GM12892 (cell line): ENCODE results near the gene HPCA.
A peak's percentile ranks its signal among the peaks of the same experiment; 100 is the strongest.

Experiments
- DNase-seq: peaks from one replicate; pipeline ENCODE4 v3.0.0; 2011; ENCODE audit not compliant: insufficient read length
- FAIRE-seq: peaks from 2 replicates; lab custom pipeline; 2011; peaks lifted over from hg19 to GRCh38; lab: Jason Lieb, UNC
- POLR2A ChIP-seq: IDR thresholded peaks from 2 replicates; pipeline ENCODE4 v1.6.1; 2011; ENCODE audit warnings: low read depth, low read length, control low read depth
- POLR2AphosphoS5 ChIP-seq: IDR thresholded peaks from 2 replicates; pipeline ENCODE4 v1.6.1; 2011; ENCODE audit warnings: low read depth, low read length, control low read depth
- TAF1 ChIP-seq: IDR thresholded peaks from 2 replicates; pipeline ENCODE4 v1.6.1; 2011; ENCODE audit warnings: low read depth, mild to moderate bottlenecking, control low read depth, low read length, borderline replicate concordance

HPCA gene

DNA sequence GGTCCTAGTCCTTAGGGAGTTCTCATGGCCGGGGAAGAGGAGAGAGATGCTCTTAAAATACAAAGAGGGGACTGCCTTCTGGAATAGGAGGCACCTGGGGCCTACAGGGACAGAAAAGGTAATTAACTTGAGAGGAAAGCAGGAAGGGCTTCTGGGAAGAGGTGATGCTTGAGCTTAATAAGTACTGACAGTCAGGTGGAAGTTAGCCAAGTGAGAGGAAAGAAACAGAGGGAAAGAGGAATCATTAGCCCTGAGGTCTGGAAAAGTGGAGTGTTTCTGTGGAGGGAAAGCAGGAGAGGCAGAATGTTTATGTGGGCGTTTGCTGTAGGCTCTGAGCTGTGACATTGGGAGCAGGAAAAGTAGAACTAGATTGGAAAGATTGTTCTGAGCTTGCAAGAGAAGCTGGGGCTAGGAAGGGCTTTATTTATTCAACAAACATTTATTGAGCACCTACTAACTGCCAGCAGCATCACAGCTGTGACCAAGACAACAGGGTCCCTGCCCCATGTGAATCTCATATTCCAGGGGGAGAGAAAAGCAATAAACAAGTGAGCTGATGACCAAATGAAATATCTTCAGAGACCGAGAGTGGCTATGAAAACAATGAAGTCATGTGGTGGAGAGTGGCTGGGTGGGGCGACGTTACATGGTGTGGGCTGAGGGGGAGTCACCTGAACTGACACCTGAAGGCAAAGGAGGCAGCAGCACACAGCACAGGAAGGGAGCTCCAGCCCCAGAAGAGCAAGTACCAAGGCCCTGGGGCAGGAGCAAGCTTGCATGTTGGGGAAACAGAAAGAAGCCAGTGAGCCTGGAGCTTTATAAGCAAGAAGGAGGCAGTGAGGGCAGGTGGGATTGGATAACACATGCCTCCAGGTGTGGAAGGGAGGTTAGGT lies 11.2 kb upstream of the HPCA start:
- TF ChIP-seq POLR2AphosphoS5 (no peak), POLR2A (no peak), TAF1 (no peak)
- FAIRE-seq (no peak), DNase-seq (no peak)

DNA sequence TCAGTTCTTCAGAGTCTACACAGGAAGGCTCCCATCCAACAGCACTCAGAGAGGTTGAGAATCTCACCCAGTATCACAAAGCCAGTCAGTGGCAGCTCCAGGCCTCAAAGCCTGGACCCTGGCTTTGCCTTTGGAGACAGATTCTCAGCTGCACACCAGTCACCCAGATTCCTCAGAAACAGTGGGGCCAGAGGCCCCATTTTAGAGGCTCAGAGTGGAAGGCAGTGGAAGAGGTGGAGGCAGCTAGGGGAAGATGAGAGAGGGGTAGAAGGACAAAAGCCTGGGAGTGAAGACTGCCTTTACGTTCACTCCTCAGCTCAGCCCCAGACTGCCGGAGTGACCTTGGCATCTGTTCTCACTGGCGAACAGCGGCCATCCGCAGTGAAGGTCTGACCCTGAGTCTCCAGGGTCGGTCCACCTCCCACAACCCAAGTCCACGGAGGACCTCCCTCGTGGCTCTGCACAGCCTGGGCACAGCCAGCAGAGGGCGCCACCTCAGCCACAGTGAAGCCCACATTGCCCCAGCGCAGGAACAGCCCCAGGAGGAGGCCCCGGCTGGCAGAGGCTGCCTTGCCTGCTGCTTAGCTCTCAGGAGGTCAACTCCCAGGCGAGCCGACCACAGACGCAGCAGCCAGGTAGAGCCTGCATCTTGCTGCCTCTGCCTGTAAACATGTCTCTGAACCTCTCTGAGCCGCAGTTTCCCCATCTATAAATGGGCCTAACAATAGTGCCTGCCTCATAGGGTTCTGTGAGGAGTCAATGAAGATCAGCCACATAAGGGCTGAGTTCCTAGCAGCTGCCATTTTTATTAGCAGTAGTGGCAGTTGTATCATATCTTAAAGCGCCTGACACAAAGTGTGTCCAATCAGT lies 9.7 kb upstream of the HPCA start:
- TF ChIP-seq POLR2A (no peak), POLR2AphosphoS5 (no peak), TAF1 (no peak)
- DNase-seq (peak; percentile 83), FAIRE-seq (peak; percentile 57)

DNA sequence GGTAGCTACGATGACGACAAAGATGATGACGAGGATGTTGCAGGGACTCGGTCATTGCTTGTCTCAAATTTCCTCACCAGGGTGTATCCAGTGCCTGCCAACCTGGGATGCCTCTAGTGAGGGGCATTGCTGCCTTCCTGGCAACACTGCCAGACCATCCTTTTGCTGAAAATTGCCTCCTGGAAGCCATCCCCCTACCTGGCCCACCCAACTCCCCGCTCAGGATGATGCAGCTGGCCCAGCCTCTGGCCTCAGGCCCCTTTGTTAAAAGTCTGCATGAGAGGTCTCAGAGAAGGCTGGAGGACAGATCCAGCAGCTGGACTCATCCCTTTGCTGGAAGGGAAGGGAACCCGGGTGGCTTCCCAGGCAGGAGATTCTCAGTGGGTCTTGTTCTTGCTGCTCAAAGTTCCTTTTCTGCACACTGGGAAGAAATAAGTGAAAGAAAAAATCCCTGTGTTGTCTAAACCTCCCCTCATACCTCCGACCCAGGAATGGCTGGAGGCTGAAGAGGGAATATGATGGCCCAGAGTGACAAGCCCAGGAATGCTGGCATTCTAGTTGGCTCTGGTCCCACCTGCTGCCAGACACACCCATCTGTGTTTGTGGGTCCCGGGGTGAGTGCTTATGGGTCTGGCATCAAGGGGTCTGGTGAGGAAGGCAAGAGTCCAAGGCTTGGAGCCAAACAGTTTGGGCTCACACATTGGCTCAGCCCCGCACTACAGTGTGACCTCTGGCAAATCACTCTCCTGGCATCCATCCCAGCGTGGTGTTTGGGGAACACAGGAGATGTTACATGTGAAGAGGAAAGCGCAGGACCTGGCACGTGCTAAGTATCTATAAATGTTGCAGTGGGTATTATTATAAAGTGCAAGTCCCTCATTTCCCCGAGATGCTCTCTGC lies 8.8 kb upstream of the HPCA start:
- no peak for DNase-seq
- TF ChIP-seq TAF1 (no peak), POLR2A (no peak), POLR2AphosphoS5 (no peak)

DNA sequence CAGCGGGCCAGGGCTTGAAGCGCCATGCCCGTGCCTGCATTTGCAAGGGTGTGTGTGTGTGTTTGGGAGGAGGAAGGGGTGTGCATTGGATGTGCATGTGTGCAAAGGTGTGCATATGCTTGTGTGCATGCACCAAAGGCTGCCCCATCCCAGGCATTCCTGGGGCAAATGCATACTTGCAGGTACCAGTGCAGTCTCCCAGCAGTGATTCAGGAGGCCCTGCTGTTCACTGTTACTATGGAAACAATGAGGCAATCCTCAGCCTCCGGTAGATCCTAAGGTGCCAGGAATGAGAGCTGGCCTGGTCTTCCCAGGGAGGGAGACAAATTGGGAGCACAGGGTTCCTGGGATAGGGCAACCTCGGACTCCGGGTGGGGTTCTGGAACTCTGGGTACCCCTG lies 8.1 kb upstream of the HPCA start:
- DNase-seq (no peak), FAIRE-seq (no peak)
- TF ChIP-seq POLR2AphosphoS5, result no peak
- TF ChIP-seq TAF1, result no peak
- TF ChIP-seq POLR2A, result no peak

More for the DNA sequence above, 8.8 kb upstream of the HPCA start:
- FAIRE-seq, result no peak

DNA sequence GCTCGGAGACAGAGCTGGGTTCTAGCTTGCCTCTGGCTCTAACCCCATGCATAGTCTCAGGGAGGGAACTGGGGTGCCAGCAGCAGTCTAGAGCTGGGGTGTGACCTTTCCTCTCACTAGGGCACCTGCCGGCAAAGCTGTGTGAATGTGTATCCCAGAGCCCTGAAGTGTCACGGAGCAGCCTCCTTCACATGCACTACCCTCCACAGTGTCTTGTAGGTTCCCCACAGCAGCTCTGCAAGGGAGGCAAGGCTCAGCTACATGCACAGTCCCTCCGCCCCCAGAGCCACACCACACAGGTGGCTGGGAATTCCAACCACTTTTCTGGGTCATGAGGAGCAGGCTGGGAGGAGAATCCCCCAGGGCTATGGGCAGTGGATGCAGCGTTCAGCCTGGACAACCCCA lies 7.7 kb upstream of the HPCA start:
- no peak for DNase-seq
- TF ChIP-seq POLR2A (no peak), POLR2AphosphoS5 (no peak), TAF1 (no peak)

DNA sequence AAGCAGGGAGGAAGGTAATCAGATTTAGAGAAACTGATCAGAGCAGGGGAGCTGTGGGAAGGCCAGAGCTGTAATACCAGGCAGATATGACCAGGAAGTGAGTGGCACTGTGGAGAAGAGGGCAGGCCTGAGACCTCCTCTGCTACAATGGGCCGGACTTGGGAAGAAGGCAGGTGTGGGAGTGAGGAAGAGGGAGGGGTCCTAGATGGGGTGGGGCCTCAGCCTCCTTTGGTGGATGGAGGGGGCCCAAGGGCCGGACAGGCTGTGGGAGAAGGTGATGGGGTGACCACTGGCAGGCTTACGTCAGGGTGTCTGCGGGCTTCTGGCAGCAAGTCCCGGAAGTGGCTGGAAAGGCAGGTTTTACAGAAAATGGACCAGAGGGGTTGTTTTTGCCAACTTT lies 5.0 kb upstream of the HPCA start:
- no peak for FAIRE-seq
- DNase-seq, result no peak
- TF ChIP-seq POLR2A (no peak), TAF1 (no peak), POLR2AphosphoS5 (no peak)

More for the DNA sequence above, 7.7 kb upstream of the HPCA start:
- no peak for FAIRE-seq

DNA sequence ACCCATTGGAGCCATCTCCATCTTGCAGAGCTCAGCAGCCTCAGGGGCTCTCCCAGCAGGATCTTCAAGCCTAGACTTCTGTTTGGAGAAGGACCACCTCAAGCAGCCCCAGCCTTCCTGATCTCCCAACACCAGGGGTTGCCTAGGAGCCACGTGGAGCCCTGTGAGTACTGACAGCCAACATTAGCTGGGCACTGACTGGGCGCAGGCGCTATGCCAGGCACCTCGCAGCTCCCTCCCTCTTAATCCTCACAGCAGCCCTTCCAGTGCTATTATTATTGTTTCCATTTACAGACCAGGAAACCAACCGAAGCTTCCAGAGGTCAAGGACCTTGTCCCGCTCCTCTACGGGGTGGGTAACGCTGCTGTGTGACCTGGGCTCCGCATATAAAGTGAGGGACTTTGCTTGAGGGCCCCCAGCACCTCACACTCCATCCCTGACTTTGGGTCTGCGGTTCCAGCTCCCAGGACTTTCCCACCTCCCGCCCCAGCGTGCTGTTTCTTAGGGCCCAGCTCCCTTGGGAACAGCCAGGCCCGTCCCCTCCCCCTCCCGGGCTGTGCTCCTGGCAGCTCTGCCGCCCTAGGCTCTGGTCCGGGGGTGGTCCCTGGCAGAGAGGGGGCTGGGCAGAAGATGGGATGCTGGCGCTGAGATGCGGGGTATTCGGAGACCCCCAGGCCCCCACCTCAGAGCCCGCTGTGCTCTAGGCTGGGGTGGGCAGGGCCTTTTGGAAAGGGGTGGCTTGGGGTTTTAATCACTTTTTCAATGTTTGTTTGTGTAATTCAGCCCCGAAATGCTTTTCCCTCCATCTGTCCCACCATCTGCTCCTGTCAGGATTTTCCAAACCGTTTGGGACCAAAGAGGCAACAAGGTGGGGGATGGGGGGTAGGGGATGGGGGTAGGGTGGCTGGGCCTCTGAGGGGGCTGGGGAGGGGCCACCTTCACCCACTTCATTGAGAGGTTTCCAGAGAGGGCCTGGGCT lies 4.1 kb upstream of the HPCA start:
- TF ChIP-seq TAF1 (no peak), POLR2A (no peak), POLR2AphosphoS5 (no peak)
- DNase-seq, result no peak
- FAIRE-seq, result no peak

DNA sequence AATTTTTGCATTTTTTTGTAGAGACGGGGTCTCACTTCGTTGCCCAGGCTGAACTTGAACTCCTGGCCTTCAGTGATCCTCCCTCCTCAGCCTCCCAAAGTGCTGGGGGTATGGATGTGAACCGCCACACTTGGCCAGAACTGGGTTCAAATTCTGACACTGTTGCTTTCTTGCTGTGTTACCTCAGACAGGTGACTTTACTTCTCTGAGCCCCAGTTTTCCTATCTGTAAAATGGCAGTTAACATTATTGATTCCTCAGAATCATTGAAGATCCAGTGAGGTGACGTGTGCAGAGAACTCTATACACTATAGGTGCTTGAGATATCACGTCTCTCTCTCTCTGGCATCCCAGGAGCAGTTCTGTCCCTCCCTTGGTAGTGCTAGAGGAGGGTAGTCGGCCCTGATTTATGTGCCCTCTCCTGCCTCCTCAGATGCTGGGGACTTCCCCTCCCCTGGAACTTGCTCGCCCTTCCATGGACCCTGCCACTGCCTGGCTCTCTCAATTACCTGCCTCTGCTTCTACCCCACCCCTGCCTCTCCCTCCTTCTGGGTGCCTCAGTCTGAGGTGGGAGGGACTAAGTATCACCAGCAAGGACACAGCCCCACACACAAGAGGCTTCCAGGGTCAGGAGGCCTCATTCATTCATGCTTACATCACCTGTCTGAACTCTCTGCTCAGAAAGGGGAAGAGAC lies 2.8 kb upstream of the HPCA start:
- DNase-seq, result no peak
- TF ChIP-seq TAF1, result no peak
- no peak for TF ChIP-seq POLR2AphosphoS5
- TF ChIP-seq POLR2A, result no peak
- FAIRE-seq, result no peak

DNA sequence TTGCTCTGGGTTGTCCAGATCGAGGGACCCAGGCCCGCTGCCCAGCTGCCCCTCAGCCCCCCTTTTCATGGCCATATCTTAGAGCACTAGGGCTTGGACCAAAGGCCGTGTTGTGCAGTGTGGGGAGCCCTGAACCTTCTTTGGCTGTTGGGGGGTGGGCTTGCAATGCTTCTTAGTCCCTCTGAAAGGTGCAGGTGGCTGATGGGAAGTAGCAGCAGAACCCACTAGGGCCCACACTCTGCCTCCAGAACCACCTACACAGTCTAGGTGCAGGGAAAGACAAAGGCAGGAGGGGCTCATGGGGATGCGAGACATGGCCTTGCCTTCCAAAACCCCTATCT lies 2.3 kb upstream of the HPCA start:
- FAIRE-seq (no peak), DNase-seq (no peak)
- TF ChIP-seq POLR2AphosphoS5 (no peak), POLR2A (no peak), TAF1 (no peak)
